ENCODE results near the gene ZNF500. TPM values are rescaled to one million over a fixed set of nuclear protein-coding genes. Genes with fewer than 3 reads are reported as not detected.

The ZNF500 gene
- total RNA-seq, 1 donor from 2014 or later = 14.6 TPM

DNA sequence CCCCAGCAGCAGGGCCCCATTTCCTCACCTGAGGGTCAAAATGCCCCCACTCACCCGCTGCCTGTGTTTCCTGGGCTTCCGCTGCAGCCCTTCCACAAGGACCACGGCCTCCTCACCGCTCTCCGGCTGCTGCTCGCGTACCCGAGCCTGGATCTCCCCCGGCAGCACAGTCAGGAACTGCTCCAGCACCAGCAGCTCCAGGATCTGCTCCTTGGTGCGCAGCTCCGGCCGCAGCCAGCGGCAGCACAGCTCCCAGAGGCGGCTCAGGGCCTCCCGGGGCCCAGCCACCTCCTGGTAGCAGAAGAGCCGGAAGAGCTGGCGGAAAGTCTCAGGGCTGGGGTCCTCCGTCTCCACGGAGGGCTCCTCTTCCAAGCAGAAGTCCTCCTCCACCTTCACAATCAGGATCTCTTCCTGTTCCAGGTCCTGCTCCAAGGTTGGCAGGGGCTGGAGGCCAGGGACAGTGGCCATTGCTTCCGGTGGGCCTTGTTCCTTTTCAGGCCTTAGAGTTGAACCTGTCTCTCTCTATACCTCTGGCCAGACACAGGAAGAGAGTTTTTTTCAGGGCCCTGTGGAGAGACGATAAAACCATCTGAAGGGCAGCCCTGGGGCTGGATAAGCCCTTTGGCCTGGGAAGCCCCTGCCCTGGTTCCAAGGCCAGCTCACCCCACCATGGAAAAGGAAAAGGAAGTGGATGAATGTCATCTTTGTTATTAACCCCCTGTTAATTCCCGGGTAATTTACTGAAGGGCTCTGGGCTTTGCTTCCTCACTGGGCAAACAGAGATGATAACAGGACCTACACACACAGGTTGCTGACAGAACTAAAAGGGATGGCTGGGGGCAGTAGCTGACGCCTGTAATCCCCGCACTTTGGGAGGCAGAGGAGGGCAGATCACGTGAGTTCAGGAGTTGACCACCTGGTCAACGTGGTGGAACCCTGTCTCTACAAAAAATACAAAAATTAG is 1.2 kb downstream of the ZNF500 start:
- no peak for DNase-seq (ENCODE audit: low read depth)
- Histone ChIP-seq H2AFZ (ENCODE audit: low read depth, low read length) (no peak overlapping the region), H3K4me2 (ENCODE audit: low read length) (peak overlapping the region; percentile 85)

DNA sequence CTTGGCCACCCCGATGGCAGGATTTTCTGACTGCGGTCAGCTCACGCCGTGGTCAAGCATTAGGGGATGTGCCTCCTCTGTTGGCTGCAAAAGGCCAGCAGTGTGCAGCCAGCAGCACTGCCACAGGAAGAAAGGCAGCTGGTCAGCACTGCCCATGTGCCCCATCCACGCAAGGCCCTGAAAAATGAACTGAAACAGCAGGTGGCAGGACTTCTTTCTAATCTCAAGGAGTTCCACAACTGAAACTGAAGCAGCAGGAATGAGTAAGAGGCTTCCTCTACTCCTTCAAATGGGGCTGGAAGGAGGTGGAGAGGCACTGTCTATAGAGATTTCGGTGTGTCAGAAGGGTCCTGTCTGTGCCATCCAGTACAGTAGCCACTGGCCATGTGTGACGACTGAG is 3.2 kb downstream of the ZNF500 start:
- H3K9me3 ChIP-seq (ENCODE audit: insufficient read depth, low read depth, low read length) = no peaks in the 10 kb centered on the region
- H3K4me2 ChIP-seq (ENCODE audit: low read length) = no peak overlapping the region
- H3K9ac ChIP-seq (ENCODE audit: low read length) = no peak overlapping the region
- no peaks in the 10 kb centered on the region for H3K27me3 ChIP-seq (ENCODE audit: insufficient read depth, low read length)
- FAIRE-seq (no peak), DNase-seq (ENCODE audit: low read depth) (no peak)
- peaks cover 16% of the 10 kb centered on the region for H4K20me1 ChIP-seq (ENCODE audit: insufficient read depth, low read length)
- Mint-ChIP-seq H3K4me1 (ENCODE audit: low read depth, unreplicated experiment) (peaks cover 13% of the 10 kb centered on the region), H3K27me3 (ENCODE audit: low read depth, unreplicated experiment) (no peaks in the 10 kb centered on the region), H3K36me3 (ENCODE audit: low read depth, unreplicated experiment) (peaks cover 25% of the 10 kb centered on the region), H3K9me3 (ENCODE audit: unreplicated experiment) (no peaks in the 10 kb centered on the region), H3K27ac (ENCODE audit: unreplicated experiment) (no peak overlapping the region), H3K4me3 (ENCODE audit: unreplicated experiment) (no peak overlapping the region)
- no peak overlapping the region for H3K27ac ChIP-seq (ENCODE audit: low read depth, low read length)
- no peak overlapping the region for H2AFZ ChIP-seq (ENCODE audit: low read depth, low read length)
- H3K4me3 ChIP-seq (ENCODE audit: insufficient read depth, low read depth, low read length) = no peak overlapping the region
- no peak for TF ChIP-seq CTCF (IDR thresholded peaks at IDR 0.05; ENCODE audit: insufficient read depth, low read depth, low read length)
- TF ChIP-seq EZH2 (IDR thresholded peaks at IDR 0.05; ENCODE audit: insufficient read depth, low read length) = no peak
- H3K79me2 ChIP-seq (ENCODE audit: insufficient read depth, low read length) = peaks cover 36% of the 10 kb centered on the region
- H3K4me1 ChIP-seq (ENCODE audit: insufficient read depth, low read length) = peaks cover 7% of the 10 kb centered on the region
- peaks cover 5% of the 10 kb centered on the region for H3K36me3 ChIP-seq (ENCODE audit: insufficient read depth, low read length)

More for the DNA sequence above, 1.2 kb downstream of the ZNF500 start:
- Histone ChIP-seq H4K20me1 (ENCODE audit: insufficient read depth, low read length) (peaks cover 11% of the 10 kb centered on the region), H3K9ac (ENCODE audit: low read length) (peak overlapping the region; percentile 94), H3K36me3 (ENCODE audit: insufficient read depth, low read length) (no peaks in the 10 kb centered on the region), H3K27me3 (ENCODE audit: insufficient read depth, low read length) (no peaks in the 10 kb centered on the region), H3K27ac (ENCODE audit: low read depth, low read length) (peak overlapping the region; percentile 74), H3K79me2 (ENCODE audit: insufficient read depth, low read length) (peaks cover 36% of the 10 kb centered on the region), H3K4me1 (ENCODE audit: insufficient read depth, low read length) (peaks cover 7% of the 10 kb centered on the region), H3K9me3 (ENCODE audit: insufficient read depth, low read depth, low read length) (no peaks in the 10 kb centered on the region), H3K4me3 (ENCODE audit: insufficient read depth, low read depth, low read length) (peak overlapping the region; percentile 77)
- peak overlapping the region; percentile 93 for H3K4me3 Mint-ChIP-seq (ENCODE audit: unreplicated experiment)
- peaks cover 2% of the 10 kb centered on the region for H3K9me3 Mint-ChIP-seq (ENCODE audit: unreplicated experiment)
- H3K4me1 Mint-ChIP-seq (ENCODE audit: low read depth, unreplicated experiment) = peaks cover 13% of the 10 kb centered on the region
- no peak for TF ChIP-seq EZH2 (IDR thresholded peaks at IDR 0.05; ENCODE audit: insufficient read depth, low read length)
- no peak for TF ChIP-seq CTCF (IDR thresholded peaks at IDR 0.05; ENCODE audit: insufficient read depth, low read depth, low read length)
- peak overlapping the region; percentile 71 for H3K27ac Mint-ChIP-seq (ENCODE audit: unreplicated experiment)
- no peak for FAIRE-seq
- H3K36me3 Mint-ChIP-seq (ENCODE audit: low read depth, unreplicated experiment) = peaks cover 13% of the 10 kb centered on the region
- no peaks in the 10 kb centered on the region for H3K27me3 Mint-ChIP-seq (ENCODE audit: low read depth, unreplicated experiment)

GRCh38 chr16:4762205-4762604 is 4.8 kb downstream of the ZNF500 start:
- H3K9me3 ChIP-seq (ENCODE audit: insufficient read depth, low read depth, low read length) = no peaks in the 10 kb centered on the region
- no peak overlapping the region for H3K27ac ChIP-seq (ENCODE audit: low read depth, low read length)
- TF ChIP-seq CTCF (IDR thresholded peaks at IDR 0.05; ENCODE audit: insufficient read depth, low read depth, low read length) = no peak
- no peak for TF ChIP-seq EZH2 (IDR thresholded peaks at IDR 0.05; ENCODE audit: insufficient read depth, low read length)
- H2AFZ ChIP-seq (ENCODE audit: low read depth, low read length) = no peak overlapping the region
- FAIRE-seq (no peak), DNase-seq (ENCODE audit: low read depth) (no peak)
- peaks cover 35% of the 10 kb centered on the region for H3K79me2 ChIP-seq (ENCODE audit: insufficient read depth, low read length)
- Mint-ChIP-seq H3K27me3 (ENCODE audit: low read depth, unreplicated experiment) (no peaks in the 10 kb centered on the region), H3K4me3 (ENCODE audit: unreplicated experiment) (no peak overlapping the region), H3K36me3 (ENCODE audit: low read depth, unreplicated experiment) (peaks cover 31% of the 10 kb centered on the region), H3K9me3 (ENCODE audit: unreplicated experiment) (no peaks in the 10 kb centered on the region), H3K4me1 (ENCODE audit: low read depth, unreplicated experiment) (peaks cover 8% of the 10 kb centered on the region), H3K27ac (ENCODE audit: unreplicated experiment) (peak overlapping the region; percentile 18)
- no peaks in the 10 kb centered on the region for H3K27me3 ChIP-seq (ENCODE audit: insufficient read depth, low read length)
- peaks cover 9% of the 10 kb centered on the region for H3K36me3 ChIP-seq (ENCODE audit: insufficient read depth, low read length)
- H3K4me3 ChIP-seq (ENCODE audit: insufficient read depth, low read depth, low read length) = no peak overlapping the region
- peaks cover 7% of the 10 kb centered on the region for H3K4me1 ChIP-seq (ENCODE audit: insufficient read depth, low read length)
- peaks cover 23% of the 10 kb centered on the region for H4K20me1 ChIP-seq (ENCODE audit: insufficient read depth, low read length)
- no peak overlapping the region for H3K9ac ChIP-seq (ENCODE audit: low read length)
- H3K4me2 ChIP-seq (ENCODE audit: low read length) = no peak overlapping the region

Measured in astrocyte (in vitro differentiated cells and primary cell).